Activated CD4-positive, alpha-beta T cell treated with anti-CD3 and anti-CD28 coated beads for 24 hours (primary cell): ENCODE data around the gene ITGBL1.

ENCODE experiments used
- DNase-seq, 2 donors: peaks; one replicate each; pipeline ENCODE4 v3.0.0-alpha.2; 2020; ENCODE audit warnings: low read depth in 2 of 2

The ITGBL1 gene

GRCh38 chr13:101698400-101698799 lies 245.9 kb downstream of the ITGBL1 start:
- no peak for DNase-seq

- DNase-seq = no peak
These were observed 248.1 kb downstream of the ITGBL1 start for GRCh38 chr13:101700598-101700997.

DNA sequence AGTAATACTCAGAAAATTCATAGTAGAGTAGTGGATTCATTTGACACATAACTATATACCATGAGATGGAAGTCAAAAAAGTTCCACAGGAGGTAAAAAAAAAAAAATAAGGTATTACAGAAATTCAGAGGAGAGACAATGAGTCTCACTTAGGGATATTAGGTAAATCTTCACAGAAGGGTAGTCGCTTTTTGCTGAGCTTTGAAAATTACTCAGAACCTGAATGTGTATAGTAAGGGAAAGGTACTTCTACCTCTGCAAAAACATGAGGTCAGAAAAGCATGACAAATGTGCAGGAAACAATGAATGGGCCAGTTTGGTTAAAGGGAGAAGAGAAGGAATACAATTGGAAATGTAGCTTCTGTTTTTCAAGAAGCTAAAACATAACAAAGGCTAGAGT lies 250.6 kb downstream of the ITGBL1 start:
- DNase-seq = no peak

DNA sequence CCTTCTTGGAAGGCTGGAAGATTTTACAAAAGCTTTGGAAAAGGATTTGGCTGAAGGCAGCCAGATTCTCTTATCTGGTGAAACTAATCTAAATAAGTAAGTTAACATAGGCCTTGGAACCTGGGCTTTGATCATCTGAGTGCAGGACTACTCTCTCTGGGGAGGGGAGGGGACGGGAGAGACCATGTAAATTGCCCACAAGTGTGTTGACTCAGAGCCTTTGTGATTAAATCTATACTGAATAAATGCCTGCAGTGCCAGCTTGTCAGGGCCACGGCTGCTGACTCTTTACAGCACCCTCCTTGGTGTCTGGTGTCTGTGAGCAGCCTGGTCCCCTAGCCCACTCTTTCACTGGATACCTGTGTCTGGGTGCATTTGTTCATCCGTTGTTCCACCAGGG lies 251.4 kb downstream of the ITGBL1 start:
- DNase-seq = no peak

- no peak for DNase-seq
These were observed 254.2 kb downstream of the ITGBL1 start for GRCh38 chr13:101706651-101707050.

GRCh38 chr13:101707659-101708058 lies 255.2 kb downstream of the ITGBL1 start:
- DNase-seq = no peak

- DNase-seq = no peak
These were observed 255.6 kb downstream of the ITGBL1 start for GRCh38 chr13:101708115-101708514.

DNA sequence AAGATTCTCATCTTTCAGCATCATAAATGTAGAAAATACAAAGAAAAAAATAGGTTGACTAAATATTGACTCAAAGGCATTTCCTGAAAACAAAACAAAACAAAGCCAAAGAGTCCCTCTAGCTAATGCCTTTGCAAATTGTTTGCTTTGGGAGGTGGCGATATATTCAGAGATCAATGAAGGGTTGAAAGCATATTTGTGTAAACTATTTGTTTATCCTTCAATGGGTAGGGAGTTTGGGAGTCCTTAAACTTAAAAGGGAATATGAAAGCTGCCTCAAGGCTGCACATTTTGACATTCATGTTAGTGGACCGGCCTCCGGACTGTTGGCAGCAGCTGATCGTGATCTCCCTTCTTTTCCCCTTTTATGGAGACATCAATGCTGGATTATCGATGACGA lies 257.5 kb downstream of the ITGBL1 start:
- DNase-seq = no peak

DNA sequence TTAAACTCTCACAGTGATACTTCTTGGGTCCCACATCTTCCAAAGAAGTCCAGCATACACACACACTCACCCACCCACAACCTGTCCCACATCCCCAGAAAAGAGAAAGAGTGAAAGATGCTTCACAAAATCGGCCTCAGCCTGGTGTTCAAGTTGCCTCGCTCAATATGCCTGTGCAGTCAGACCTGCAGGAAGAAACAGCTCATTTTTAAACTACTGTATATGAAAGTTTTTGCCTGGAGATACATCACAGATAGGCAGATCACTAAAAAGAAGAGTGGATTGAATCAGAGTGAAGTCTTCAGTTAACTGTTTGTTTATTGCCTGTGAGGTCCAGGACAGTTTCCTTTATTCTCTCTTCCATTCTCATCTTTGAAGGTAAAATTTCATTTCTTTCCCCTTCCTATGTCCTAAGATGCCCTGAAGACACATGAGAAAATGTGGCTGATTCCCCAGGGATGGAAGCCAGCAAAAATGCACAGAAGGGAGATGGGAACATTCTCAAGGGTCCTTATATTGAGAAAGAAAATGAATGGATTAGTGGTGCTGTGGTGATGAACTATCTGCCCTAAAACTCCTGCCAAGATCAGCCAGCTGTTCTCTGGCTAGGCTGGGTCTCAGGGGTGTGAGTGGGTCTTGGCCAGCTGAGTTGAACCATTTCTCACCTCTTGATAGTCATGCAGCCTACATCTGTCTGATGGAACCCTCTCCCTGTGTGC lies 259.0 kb downstream of the ITGBL1 start:
- no peak for DNase-seq

GRCh38 chr13:101712026-101712348 lies 259.5 kb downstream of the ITGBL1 start:
- no peak for DNase-seq

- DNase-seq = no peak
These were observed 261.7 kb downstream of the ITGBL1 start for GRCh38 chr13:101714195-101714594.

GRCh38 chr13:101717353-101717752 lies 264.9 kb downstream of the ITGBL1 start:
- DNase-seq = no peak

DNA sequence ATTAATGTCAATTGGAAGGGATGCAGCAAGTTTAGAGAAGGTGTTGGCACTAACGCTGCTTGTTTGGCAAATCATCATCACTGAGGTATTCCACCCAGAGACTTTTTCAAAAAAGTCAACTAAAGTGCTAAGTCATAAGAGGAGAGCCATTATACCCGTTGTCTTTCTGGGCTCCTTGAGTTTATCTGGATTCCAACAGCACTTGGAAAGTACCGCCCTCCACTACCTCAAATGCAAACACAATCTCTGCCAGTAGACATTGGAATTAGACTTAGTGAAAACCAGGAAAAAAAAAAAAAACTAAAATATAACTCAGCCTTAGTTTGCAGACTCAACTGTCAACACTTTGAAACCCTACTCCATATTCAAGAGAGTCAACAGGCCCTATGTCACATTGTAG lies 266.0 kb downstream of the ITGBL1 start:
- DNase-seq = no peak

GRCh38 chr13:101726681-101727080 lies 274.2 kb downstream of the ITGBL1 start:
- DNase-seq = no peak

DNA sequence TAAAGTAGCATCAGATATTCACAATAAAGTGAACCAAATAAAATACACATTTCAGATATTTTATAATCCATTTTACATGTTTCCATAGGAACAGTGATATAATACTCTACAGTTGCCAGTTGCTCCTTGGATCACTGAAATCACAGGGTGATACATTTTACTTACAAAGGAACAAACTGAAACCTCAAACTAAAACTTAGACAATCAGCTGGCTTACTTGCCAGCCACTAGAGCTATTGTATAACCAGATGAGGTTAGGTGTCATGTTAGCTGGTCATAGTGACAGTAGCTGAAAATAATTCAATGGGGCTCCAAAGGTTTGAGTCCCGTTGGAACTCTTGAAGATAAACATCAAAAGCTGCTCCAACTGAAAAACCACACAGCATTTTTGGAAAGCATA lies 274.6 kb downstream of the ITGBL1 start:
- DNase-seq = no peak

DNA sequence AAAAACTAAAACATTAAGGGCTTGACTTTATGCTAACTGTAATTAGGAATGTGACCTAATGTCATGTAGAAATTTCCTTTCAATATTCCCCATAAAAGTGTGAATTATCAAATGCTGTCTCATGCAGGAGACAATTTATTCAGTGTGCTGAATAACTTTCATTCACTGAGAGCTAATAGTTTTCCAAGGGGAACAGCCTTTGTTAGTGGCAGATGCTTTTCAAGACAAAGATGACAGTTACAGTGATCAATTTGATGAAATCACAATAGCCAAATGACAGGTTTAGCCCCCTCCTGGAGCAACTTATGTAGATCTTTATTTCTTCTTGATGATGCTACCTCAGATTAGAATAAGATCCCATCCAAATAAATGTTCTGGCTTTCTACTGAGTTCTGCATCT lies 275.5 kb downstream of the ITGBL1 start:
- no peak for DNase-seq

DNA sequence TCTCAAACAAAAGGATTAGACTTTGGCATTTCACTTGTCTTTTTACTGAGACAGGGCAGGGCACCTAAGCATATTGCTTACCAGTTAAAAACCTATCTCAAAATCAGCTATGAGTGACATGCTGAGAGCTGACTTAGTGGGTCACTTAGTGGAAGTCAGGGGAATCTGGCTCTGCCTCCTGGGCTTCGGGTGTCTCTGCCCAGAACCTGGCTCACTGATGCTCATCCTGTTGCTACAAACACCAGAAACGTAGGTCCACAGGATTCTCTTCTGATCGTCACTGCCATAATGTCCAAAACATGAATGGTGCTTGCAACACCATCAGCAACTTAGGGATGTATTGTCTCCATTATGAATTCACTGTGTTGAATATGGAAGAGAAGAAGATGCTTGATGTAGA lies 276.1 kb downstream of the ITGBL1 start:
- DNase-seq = no peak

DNA sequence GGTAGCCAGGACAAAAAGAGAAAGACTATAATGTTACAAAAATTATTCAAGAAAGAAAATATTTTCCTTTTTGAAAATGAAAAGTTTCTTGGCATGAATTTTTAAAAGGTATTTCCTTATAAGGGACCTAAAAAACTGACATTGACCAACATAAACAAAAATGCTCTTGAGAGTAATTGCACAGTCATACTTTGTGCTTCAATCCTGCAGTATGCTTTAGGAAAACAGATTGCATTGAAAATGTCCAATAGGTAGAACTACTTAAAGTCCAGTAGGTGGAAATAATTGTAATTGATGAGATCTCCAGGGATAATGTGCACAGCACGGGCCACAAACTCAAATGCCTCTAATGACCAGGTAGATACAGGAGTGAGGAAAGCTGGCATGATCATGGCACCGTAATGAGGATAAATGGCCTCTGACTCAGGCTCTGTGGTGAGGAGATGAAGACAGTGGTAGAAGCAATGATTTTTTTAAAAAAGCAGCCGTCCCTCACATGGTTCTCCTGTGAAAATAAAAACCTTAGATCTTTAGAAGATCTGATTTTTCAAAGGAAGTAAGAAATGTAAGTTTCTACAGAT lies 278.0 kb downstream of the ITGBL1 start:
- DNase-seq = no peak

GRCh38 chr13:101736566-101736965 lies 284.1 kb downstream of the ITGBL1 start:
- DNase-seq = no peak

DNA sequence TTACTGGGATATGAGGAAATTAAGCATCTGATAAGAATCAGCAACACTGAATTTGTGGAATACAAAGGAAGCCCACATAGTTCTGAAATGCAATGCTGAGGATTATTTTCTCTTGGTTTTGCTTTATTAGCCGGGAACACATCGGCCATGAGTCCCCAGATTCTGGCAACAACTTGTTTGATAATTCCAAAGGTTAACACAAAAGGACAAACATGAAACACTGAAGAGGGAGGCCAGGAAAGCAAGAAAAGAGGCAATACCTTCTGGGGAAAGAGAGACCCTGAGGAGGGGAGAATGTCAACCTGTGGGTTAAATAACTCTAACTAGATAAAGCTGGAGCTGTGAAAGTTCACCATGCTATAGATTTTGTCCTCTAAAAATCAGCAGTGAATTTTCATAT lies 285.9 kb downstream of the ITGBL1 start:
- no peak for DNase-seq

DNA sequence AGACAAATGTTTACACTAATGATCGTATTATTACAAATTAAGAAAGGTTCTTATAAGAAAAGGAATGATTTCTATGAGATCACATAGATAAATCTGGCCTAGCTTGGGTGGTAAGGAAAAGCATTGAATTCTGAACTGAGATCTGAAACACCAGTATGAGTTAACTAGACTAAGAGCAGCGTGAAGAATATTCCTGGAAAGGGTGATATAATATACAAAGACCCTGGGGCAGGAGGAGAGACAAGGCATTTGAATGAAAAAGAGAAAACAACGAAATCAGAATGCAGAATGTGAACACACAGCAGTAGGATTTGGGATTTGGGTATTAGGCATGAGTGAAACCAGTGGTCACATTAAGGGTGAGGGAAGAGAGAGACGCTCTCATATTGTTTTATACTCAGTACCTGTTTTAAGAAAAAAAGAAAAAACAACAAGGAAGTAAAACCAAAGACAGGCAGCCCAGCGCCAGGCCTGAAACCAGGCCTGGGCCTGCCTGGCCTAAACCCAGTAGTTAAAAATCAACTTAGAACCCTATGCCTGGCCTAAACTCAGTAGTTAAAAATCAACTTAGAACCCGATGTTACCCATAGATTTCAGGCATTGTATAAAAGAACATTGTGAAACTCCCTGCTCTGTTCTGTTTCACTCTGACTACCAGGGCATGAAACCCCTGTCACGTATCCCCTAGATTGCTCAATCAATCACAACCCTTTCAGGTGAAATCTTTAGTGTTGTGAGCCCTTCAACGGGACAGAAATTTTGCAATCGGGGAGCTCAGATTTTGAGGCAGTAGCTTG lies 287.1 kb downstream of the ITGBL1 start:
- DNase-seq = no peak

DNA sequence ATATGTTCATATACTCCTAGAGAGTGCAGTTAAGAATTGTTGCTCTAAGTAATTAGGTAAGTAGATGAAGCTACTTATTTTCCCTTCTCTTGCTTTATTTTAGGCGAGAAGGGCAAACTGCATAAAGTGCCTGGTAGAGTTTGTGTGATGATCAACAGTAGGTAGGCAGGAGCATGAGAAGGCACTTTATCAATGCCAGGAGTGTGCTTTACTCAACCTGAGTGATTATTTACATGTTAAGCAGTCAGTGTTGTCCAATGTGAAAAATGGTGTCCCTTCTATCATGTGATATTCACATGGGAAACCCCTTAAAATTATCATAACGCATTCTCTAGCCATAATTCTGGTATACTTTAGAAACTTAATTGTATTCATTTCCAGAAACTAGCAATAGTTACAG lies 294.0 kb downstream of the ITGBL1 start:
- DNase-seq = no peak

DNA sequence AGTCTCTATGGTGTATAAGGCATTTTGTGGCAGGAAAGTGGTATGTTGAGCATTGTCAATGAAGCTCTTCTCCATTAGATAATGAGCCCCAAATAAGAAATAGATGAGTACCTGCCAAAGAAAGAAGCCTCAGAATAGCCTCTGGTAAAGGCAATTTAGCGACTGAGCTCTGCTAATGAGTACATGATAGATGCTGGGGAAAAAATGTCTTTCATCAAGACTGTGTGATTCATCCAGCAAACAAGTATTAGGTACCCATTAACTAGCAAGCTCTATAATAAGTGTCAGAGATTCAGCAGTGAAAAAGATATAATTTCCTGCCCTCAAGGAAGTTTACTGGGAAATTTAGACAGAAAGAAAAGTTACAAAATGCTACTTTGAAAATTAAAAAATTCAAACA lies 294.6 kb downstream of the ITGBL1 start:
- no peak for DNase-seq
